GF-D8 (cell line): ENCODE data around the gene OR2B6.

ENCODE experiments used
- DNase-seq: peaks from one replicate; lab custom pipeline; 2025; lab: John Stamatoyannopoulos, UW

Gene OR2B6

GRCh38 chr6:28000351-28001045 lies 43.5 kb downstream of the OR2B6 start:
- DNase-seq: no peak

- DNase-seq: no peak
These were observed 44.3 kb downstream of the OR2B6 start for GRCh38 chr6:28001351-28001750.

- DNase-seq: no peak
These were observed 44.7 kb downstream of the OR2B6 start for GRCh38 chr6:28001751-28002150.

- DNase-seq: no peak
These were observed 45.1 kb downstream of the OR2B6 start for GRCh38 chr6:28002161-28002560.

GRCh38 chr6:28003059-28003458 lies 46.0 kb downstream of the OR2B6 start:
- no peak for DNase-seq

GRCh38 chr6:28003661-28004060 lies 46.6 kb downstream of the OR2B6 start:
- DNase-seq: no peak

- no peak for DNase-seq
These were observed 47.5 kb downstream of the OR2B6 start for GRCh38 chr6:28004350-28005151.

- no peak for DNase-seq
These were observed 48.3 kb downstream of the OR2B6 start for GRCh38 chr6:28005152-28005890.

- DNase-seq: no peak
These were observed 48.9 kb downstream of the OR2B6 start for GRCh38 chr6:28005975-28006374.
